Esophagus muscularis mucosa (tissue), 3 donors: ENCODE measurements around the gene PMCH.
"Not testable (repeated sequence)": the region's sequence is repeated elsewhere in the genome, so short reads cannot be mapped to it uniquely, and the experiment has no call there.

Experiments
- CTCF ChIP-seq, 3 experiments: fragments of 200-600 bp in 2 of 3; fragments of 450-650 bp in 1 of 3; sonication (generic) in 2 of 3; IDR thresholded peaks; one replicate each; pipeline ENCODE4 v1.5.1; 2017 to 2019; ENCODE audit warnings: antibody characterized with exemption in 3 of 3, mild to moderate bottlenecking in 2 of 3, moderate library complexity in 1 of 3
- POLR2AphosphoS5 ChIP-seq, 2 donors: sonication (generic); formaldehyde crosslinking; IDR thresholded peaks; one replicate each; pipeline ENCODE4 v1.6.1; 2017; ENCODE audit warnings: antibody characterized with exemption in 2 of 2

GRCh38 chr12:102147062-102147587 lies 50.5 kb downstream of the PMCH start:
- not testable (repeated sequence) for TF ChIP-seq CTCF, POLR2AphosphoS5 (IDR thresholded peaks at IDR 0.05)
